Omental fat pad (tissue), 4 donors: Measurements from ENCODE around the gene OR4C5. TPM values are rescaled to one million over a fixed set of nuclear protein-coding genes. Genes with fewer than 3 reads are reported as not detected.
"Not testable (repeated sequence)": the region's sequence is repeated elsewhere in the genome, so short reads cannot be mapped to it uniquely, and the experiment has no call there.

ENCODE experiments used
- ATAC-seq: fragments of 150-250 bp; one replicate; pipeline ENCODE4 v1.9.1; 2016; ENCODE audit warnings: mild to moderate bottlenecking, moderate library complexity; ENCODE audit not compliant: low FRiP score
- DNase-seq: peaks from one replicate; pipeline ENCODE4 v3.0.0-alpha.2; 2019; ENCODE audit warnings: low spot score
- total RNA-seq, 4 donors: library from RNA; depleted of rRNA; stranded (reverse); fragments of >200 nt; gene quantifications; one replicate each; pipeline ENCODE4 v1.1.0, GENCODE V29; 2016
- TF ChIP-seq, protein P1 (sequence below), 3 donors: fragments of 450-650 bp; IDR thresholded peaks; one replicate each; pipeline ENCODE4 v1.5.1; 2016 to 2017; ENCODE audit warnings: antibody characterized with exemption in 3 of 3, mild to moderate bottlenecking in 3 of 3, moderate library complexity in 2 of 3

OR4C5 gene
- not detected for total RNA-seq

DNA sequence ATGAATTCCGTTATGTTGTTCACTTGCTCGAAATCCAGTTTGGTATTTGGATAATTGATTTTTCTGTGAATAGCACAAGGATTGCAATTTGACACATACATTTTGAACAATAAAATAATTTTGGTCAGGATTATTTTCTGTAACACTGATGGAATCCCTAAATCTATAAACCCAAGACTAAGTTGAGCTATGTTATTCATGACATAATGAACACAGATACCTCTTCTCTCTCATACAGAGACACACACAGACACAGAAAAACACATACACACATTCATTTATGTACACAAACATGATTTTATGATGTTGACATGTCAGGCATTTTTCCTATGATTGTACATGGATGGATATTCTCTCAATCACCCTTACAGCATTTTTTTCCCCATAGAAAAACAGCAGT lies at the start of gene OR4C5:
Gene OR4C5, minus strand, starts transcription at position 101 of the 400 bp plus-strand sequence. Its CDS starts 0 bp downstream, at position 101.
- no peak for ATAC-seq
- DNase-seq = no peak
- TF ChIP-seq, protein P1, sequence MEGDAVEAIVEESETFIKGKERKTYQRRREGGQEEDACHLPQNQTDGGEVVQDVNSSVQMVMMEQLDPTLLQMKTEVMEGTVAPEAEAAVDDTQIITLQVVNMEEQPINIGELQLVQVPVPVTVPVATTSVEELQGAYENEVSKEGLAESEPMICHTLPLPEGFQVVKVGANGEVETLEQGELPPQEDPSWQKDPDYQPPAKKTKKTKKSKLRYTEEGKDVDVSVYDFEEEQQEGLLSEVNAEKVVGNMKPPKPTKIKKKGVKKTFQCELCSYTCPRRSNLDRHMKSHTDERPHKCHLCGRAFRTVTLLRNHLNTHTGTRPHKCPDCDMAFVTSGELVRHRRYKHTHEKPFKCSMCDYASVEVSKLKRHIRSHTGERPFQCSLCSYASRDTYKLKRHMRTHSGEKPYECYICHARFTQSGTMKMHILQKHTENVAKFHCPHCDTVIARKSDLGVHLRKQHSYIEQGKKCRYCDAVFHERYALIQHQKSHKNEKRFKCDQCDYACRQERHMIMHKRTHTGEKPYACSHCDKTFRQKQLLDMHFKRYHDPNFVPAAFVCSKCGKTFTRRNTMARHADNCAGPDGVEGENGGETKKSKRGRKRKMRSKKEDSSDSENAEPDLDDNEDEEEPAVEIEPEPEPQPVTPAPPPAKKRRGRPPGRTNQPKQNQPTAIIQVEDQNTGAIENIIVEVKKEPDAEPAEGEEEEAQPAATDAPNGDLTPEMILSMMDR (IDR thresholded peaks at IDR 0.05) = no peak

- DNase-seq (no peak), ATAC-seq (no peak)
- TF ChIP-seq, protein P1 (IDR thresholded peaks at IDR 0.05) = no peak
Measured at GRCh38 chr11:48384670-48385069, 18.4 kb upstream of the OR4C5 start.

DNA sequence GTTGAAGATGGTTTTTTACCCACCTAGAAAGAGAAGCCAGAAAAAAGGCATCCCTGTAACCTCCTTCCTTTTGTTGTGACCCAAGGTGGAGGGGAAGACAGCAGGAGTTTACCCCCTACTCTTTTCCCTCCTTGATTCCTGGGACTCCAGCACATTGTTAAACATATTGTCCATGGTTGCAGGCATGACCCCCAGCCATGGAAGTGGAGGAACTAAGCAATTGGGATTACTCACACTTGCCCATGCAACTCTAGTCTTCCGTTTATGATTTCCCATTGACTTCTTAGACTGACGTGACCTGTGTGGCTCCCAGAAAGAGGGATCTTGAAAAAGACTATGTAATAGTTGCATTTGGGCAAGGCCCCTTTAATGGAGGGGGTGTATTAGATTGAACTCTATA lies 17.9 kb upstream of the OR4C5 start:
- DNase-seq, ATAC-seq: not testable (repeated sequence)

GRCh38 chr11:48361289-48361688 lies 5.0 kb downstream of the OR4C5 start:
- not testable (repeated sequence) for ATAC-seq, DNase-seq

DNA sequence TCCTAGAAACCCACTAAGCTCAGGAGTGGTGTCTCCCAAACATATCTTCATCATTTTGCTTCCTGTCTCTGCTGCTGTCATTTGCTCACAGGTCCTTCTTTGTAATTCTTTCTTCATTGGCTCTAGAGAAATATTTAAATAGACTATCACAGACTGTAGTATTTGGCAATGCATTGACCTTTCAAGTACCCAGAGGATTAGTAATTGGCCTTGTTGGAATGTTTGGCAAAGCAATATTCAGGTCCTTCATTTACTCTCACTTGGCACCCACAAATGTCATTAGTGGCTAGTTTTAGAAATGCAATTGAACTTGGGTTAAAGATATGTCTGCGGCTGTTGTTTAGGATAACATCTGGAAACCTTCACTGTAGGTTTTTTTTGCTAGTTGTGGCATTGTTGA lies 11.6 kb downstream of the OR4C5 start:
- DNase-seq = no peak
- TF ChIP-seq, protein P1 (IDR thresholded peaks at IDR 0.05) = no peak
- ATAC-seq = no peak

- no peak for DNase-seq
- TF ChIP-seq, protein P1 (IDR thresholded peaks at IDR 0.05) = no peak
- no peak for ATAC-seq
Measured at GRCh38 chr11:48354013-48354412, 12.3 kb downstream of the OR4C5 start.

DNA sequence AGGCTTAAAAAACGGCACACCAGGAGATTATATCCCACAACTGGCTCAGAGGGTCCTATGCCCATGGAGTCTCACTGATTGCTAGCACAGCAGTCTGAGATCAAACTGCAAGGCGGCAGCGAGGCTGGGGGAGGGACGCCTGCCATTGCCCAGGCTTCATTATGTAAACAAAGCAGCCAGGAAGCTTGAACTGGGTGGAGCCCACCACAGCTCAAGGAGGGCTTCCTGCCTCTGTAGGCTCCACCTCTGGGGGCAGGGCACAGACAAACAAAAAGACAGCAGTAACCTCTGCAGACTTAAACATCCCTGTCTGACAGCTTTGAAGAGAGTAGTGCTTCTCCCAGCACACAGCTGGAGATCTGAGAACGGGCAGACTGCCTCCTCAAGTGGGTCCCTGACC lies 20.0 kb downstream of the OR4C5 start:
- ATAC-seq, DNase-seq: not testable (repeated sequence)

DNA sequence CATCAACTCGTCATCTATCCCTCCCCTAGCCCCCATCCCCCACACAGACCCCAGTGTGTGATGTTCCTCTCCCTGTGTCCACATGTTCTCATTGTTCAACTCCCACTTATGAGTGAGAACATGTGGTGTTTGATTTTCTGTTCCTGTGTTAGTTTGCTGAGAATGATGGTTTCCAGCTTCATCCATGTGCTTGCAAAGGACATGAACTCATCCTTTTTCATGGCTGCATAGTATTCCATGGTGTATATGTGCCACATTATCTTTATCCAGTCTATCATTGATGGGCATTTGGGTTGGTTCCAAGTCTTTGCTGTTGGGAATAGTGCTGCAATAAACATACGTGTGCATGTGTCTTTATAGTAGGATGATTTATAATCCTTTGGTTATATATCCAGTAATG lies 23.8 kb downstream of the OR4C5 start:
- not testable (repeated sequence) for DNase-seq, ATAC-seq

GRCh38 chr11:48341466-48341865 lies 24.8 kb downstream of the OR4C5 start:
- DNase-seq = no peak
- TF ChIP-seq, protein P1 (IDR thresholded peaks at IDR 0.05) = no peak
- no peak for ATAC-seq

- ATAC-seq, DNase-seq: not testable (repeated sequence)
Measured at GRCh38 chr11:48324620-48325019, 41.6 kb downstream of the OR4C5 start, which contains the start of gene OR4C3. Gene OR4C3, plus strand, starts transcription at chr11:48324920. Its CDS starts 102 bp downstream, at chr11:48325022.

GRCh38 chr11:48319813-48320212 lies 46.5 kb downstream of the OR4C5 start:
- not testable (repeated sequence) for DNase-seq, ATAC-seq
